Astrocyte (in vitro differentiated cells and primary cell): ENCODE results near the gene HS6ST3. TPM values are rescaled to one million over a fixed set of nuclear protein-coding genes. Genes with fewer than 3 reads are reported as not detected.

Experiments
- DNase-seq: peaks from one replicate; pipeline ENCODE4 v3.0.0-alpha.2; 2010; ENCODE audit warnings: low read depth
- FAIRE-seq: peaks from 2 replicates; lab custom pipeline; 2011; peaks lifted over from hg19 to GRCh38; lab: Jason Lieb, UNC
- H2AFZ ChIP-seq: 2 replicates; pipeline ENCODE4 v1.6.0; 2012; ENCODE audit warnings: low read depth, low read length, inconsistent platforms
- H3K27ac ChIP-seq: 2 replicates; pipeline ENCODE4 v1.5.1; 2011; ENCODE audit warnings: low read depth, low read length, inconsistent platforms
- H3K27me3 ChIP-seq: 2 replicates; pipeline ENCODE4 v1.6.0; 2011; ENCODE audit warnings: low read length, inconsistent platforms; ENCODE audit not compliant: insufficient read depth
- H3K36me3 ChIP-seq: 2 replicates; pipeline ENCODE4 v1.5.1; 2011; ENCODE audit warnings: low read length, inconsistent platforms; ENCODE audit not compliant: insufficient read depth
- H3K4me1 ChIP-seq: 2 replicates; pipeline ENCODE4 v1.5.1; 2011; ENCODE audit warnings: low read length, inconsistent platforms; ENCODE audit not compliant: insufficient read depth
- H3K4me2 ChIP-seq: 2 replicates; pipeline ENCODE4 v1.6.0; 2012; ENCODE audit warnings: low read length, inconsistent platforms
- H3K4me3 ChIP-seq: 2 replicates; pipeline ENCODE4 v1.5.1; 2011; ENCODE audit warnings: low read depth, mild to moderate bottlenecking, low read length, inconsistent platforms; ENCODE audit not compliant: insufficient read depth
- H3K79me2 ChIP-seq: 2 replicates; pipeline ENCODE4 v1.6.0; 2012; ENCODE audit warnings: mild to moderate bottlenecking, low read length, inconsistent platforms; ENCODE audit not compliant: insufficient read depth
- H3K9ac ChIP-seq: 2 replicates; pipeline ENCODE4 v1.6.0; 2012; ENCODE audit warnings: mild to moderate bottlenecking, low read length, inconsistent platforms
- H3K9me3 ChIP-seq: 2 replicates; pipeline ENCODE4 v1.5.1; 2012; ENCODE audit warnings: low read depth, mild to moderate bottlenecking, low read length, inconsistent platforms; ENCODE audit not compliant: insufficient read depth
- H4K20me1 ChIP-seq: 2 replicates; pipeline ENCODE4 v1.6.0; 2012; ENCODE audit warnings: low read length, inconsistent platforms; ENCODE audit not compliant: insufficient read depth
- H3K27ac Mint-ChIP-seq: one replicate; pipeline ENCODE4 v1.8.0; 2021; ENCODE audit warnings: mild to moderate bottlenecking, mixed read lengths; ENCODE audit not compliant: unreplicated experiment
- H3K27me3 Mint-ChIP-seq: one replicate; pipeline ENCODE4 v1.8.0; 2021; ENCODE audit warnings: low read depth, mixed read lengths; ENCODE audit not compliant: unreplicated experiment
- H3K36me3 Mint-ChIP-seq: one replicate; pipeline ENCODE4 v1.8.0; 2021; ENCODE audit warnings: low read depth, mixed read lengths; ENCODE audit not compliant: unreplicated experiment
- H3K4me1 Mint-ChIP-seq: one replicate; pipeline ENCODE4 v1.8.0; 2021; ENCODE audit warnings: low read depth, mixed read lengths; ENCODE audit not compliant: unreplicated experiment
- H3K4me3 Mint-ChIP-seq: one replicate; pipeline ENCODE4 v1.8.0; 2021; ENCODE audit warnings: mild to moderate bottlenecking, moderate library complexity, mixed read lengths; ENCODE audit not compliant: unreplicated experiment
- H3K9me3 Mint-ChIP-seq: one replicate; pipeline ENCODE4 v1.8.0; 2021; ENCODE audit warnings: mild to moderate bottlenecking, mixed read lengths; ENCODE audit not compliant: unreplicated experiment
- EZH2 ChIP-seq: IDR thresholded peaks from 2 replicates; pipeline ENCODE4 v1.6.1; 2012; ENCODE audit warnings: mild to moderate bottlenecking, low read length, inconsistent platforms; ENCODE audit not compliant: insufficient read depth
- total RNA-seq: library from RNA; stranded (reverse); gene quantifications from 2 replicates; pipeline ENCODE4 v1.2.1, GENCODE V29; 2021
- TF ChIP-seq, protein P1 (sequence below): IDR thresholded peaks from 2 replicates; pipeline ENCODE4 v1.5.1; 2011; ENCODE audit warnings: low read depth, mild to moderate bottlenecking, inconsistent platforms, low read length, moderate library complexity; ENCODE audit not compliant: insufficient read depth

Gene HS6ST3
- total RNA-seq, 1 donor from 2014 or later = 0.07 TPM

DNA sequence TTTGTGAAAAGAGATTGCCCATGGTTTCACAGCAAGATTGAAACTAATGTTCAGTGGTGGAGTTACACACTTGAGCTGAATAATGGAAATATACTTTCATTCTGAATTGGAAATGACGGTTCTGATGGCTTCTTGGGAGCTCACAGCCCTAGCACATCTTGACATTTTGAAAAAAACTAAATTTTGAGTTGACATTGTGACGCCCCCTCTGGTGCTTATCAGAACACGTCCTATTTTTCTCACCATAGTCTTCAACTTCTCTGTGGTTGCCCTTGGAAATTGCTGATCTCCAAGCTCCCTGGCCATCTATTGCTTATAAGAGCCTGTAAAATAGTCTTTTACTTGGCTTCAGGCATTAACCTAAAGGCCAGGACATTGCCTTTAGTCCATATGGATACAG is 702.3 kb downstream of the HS6ST3 start:
- no peaks in the 10 kb centered on the region for H3K36me3 ChIP-seq
- TF ChIP-seq, protein P1, sequence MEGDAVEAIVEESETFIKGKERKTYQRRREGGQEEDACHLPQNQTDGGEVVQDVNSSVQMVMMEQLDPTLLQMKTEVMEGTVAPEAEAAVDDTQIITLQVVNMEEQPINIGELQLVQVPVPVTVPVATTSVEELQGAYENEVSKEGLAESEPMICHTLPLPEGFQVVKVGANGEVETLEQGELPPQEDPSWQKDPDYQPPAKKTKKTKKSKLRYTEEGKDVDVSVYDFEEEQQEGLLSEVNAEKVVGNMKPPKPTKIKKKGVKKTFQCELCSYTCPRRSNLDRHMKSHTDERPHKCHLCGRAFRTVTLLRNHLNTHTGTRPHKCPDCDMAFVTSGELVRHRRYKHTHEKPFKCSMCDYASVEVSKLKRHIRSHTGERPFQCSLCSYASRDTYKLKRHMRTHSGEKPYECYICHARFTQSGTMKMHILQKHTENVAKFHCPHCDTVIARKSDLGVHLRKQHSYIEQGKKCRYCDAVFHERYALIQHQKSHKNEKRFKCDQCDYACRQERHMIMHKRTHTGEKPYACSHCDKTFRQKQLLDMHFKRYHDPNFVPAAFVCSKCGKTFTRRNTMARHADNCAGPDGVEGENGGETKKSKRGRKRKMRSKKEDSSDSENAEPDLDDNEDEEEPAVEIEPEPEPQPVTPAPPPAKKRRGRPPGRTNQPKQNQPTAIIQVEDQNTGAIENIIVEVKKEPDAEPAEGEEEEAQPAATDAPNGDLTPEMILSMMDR = no peak
- no peak for TF ChIP-seq EZH2
- H3K4me2 ChIP-seq = no peak overlapping the region
- DNase-seq (no peak), FAIRE-seq (no peak)
- Mint-ChIP-seq H3K9me3 (no peaks in the 10 kb centered on the region), H3K36me3 (no peaks in the 10 kb centered on the region), H3K27ac (no peak overlapping the region), H3K4me1 (no peaks in the 10 kb centered on the region), H3K27me3 (peaks cover 2% of the 10 kb centered on the region), H3K4me3 (no peak overlapping the region)
- H3K27me3 ChIP-seq = no peaks in the 10 kb centered on the region
- no peaks in the 10 kb centered on the region for H4K20me1 ChIP-seq
- no peaks in the 10 kb centered on the region for H3K4me1 ChIP-seq
- no peaks in the 10 kb centered on the region for H3K9me3 ChIP-seq
- H3K9ac ChIP-seq = no peak overlapping the region
- H2AFZ ChIP-seq = no peak overlapping the region
- H3K4me3 ChIP-seq = no peak overlapping the region
- no peak overlapping the region for H3K27ac ChIP-seq
- H3K79me2 ChIP-seq = no peaks in the 10 kb centered on the region

DNA sequence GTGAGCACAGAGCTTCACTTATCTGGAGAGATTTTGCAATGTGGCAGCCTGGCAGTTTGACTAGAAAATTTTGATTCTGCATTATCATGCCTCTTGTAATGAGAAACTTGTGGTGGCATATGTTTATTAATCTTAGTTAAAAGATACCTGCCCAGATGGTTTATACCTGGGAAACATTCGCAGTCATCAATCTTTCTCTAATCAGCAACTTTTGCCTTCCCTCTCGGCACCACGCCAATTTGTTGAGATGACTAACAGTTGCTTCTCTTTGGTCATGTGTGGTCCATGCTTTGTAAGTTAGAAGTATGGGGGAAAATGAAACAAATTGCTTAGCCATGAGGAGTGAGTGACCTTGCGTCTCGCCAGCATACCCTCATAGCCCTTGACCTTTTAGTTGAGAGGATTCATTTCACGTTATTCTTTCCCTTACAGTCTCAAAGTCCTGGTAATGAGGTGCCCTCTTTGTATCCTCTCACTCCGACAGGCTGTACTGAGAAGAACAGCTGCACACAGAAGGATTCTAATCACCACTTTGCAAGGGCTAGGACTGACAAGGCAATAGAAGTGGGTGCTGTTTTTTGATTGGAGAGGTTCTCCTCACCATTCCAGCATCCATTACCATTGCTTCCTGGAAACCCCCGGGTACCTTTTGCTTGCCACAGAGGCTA is 703.0 kb downstream of the HS6ST3 start:
- Histone ChIP-seq H4K20me1 (no peaks in the 10 kb centered on the region), H3K4me2 (no peak overlapping the region), H3K9me3 (no peaks in the 10 kb centered on the region), H3K4me1 (no peaks in the 10 kb centered on the region), H3K36me3 (no peaks in the 10 kb centered on the region), H3K4me3 (no peak overlapping the region), H2AFZ (no peak overlapping the region), H3K27me3 (no peaks in the 10 kb centered on the region), H3K9ac (no peak overlapping the region), H3K27ac (no peak overlapping the region), H3K79me2 (no peaks in the 10 kb centered on the region)
- no peaks in the 10 kb centered on the region for H3K9me3 Mint-ChIP-seq
- no peak for FAIRE-seq
- H3K4me1 Mint-ChIP-seq = no peaks in the 10 kb centered on the region
- TF ChIP-seq, protein P1 = no peak
- peaks cover 2% of the 10 kb centered on the region for H3K27me3 Mint-ChIP-seq
- DNase-seq = no peak
- no peaks in the 10 kb centered on the region for H3K36me3 Mint-ChIP-seq
- no peak overlapping the region for H3K27ac Mint-ChIP-seq
- no peak overlapping the region for H3K4me3 Mint-ChIP-seq

DNA sequence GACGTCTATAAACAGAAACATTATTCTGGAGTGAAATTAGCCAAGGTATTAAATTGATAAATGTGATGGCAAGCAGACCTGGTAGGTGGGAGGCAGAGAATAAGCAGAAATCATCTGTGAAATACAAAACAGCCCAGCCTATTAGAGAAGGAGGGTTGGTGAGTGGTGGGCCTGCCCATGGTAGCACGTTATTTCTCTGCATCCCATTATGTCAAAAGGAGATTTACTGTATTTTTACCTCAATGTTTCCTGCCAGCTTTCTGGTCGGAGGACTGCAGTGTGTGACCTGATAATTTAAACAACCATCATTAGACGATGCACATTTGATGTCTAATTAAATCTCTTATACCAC is 703.5 kb downstream of the HS6ST3 start:
- Mint-ChIP-seq H3K9me3 (no peaks in the 10 kb centered on the region), H3K4me1 (no peaks in the 10 kb centered on the region), H3K27me3 (peaks cover 6% of the 10 kb centered on the region), H3K36me3 (no peaks in the 10 kb centered on the region), H3K4me3 (no peak overlapping the region), H3K27ac (no peak overlapping the region)
- H3K9ac ChIP-seq = no peak overlapping the region
- H3K4me1 ChIP-seq = no peaks in the 10 kb centered on the region
- TF ChIP-seq, protein P1 = no peak
- TF ChIP-seq EZH2 = no peak
- no peaks in the 10 kb centered on the region for H3K27me3 ChIP-seq
- DNase-seq = no peak
- no peaks in the 10 kb centered on the region for H3K36me3 ChIP-seq
- H4K20me1 ChIP-seq = no peaks in the 10 kb centered on the region
- no peak overlapping the region for H3K27ac ChIP-seq
- no peak overlapping the region for H3K4me2 ChIP-seq
- H3K79me2 ChIP-seq = no peaks in the 10 kb centered on the region
- no peak for FAIRE-seq
- no peaks in the 10 kb centered on the region for H3K9me3 ChIP-seq
- H2AFZ ChIP-seq = no peak overlapping the region
- H3K4me3 ChIP-seq = no peak overlapping the region
